GM18867 (cell line): ENCODE results near the gene OTOG.

Experiments
- ATAC-seq: cut with Tn5 transposase; IDR thresholded peaks from one replicate; pipeline ENCODE4 v1.9.1; 2021; ENCODE audit warnings: mild to moderate bottlenecking, moderate library complexity; ENCODE audit not compliant: unreplicated experiment

The OTOG gene

DNA sequence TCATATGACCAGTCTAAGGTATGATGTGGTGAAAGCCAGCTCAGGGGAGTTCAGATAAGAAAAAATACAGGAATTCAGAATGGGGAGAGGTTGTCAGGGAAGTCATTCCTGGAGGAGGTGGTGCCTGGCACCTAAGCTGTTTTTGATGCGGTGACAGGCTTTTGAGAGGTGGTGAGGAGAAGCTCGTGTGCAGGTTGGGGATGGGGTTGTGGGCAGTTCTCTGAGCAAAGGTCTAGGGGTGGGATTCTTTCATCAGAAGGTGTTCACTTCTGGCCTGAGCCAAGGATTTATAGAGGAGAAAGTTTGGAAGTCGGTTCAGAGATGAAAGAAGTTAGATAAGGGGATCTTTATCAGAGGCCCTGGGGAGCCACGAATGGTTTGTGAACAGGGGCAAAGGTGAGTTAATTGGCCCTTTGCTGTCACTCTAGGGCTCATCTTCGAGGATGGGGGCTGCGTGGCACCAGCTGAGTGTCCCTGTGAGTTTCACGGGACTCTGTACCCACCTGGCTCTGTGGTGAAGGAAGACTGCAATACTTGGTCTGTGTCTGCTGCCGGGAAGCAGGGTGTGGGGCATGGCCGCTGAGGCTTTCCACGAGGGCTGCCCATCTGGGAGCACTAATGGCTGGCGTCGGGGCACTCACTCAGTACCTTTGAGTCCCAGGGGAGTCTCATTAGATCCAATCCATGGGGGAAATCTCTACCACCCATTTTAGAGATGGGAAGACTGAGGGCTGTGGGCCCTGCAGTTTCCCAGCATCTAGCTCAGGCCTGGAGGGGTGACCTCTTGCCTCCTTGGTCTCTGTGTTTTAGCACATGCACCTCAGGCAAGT is 13.4 kb downstream of the OTOG start:
- ATAC-seq, result no peak

DNA sequence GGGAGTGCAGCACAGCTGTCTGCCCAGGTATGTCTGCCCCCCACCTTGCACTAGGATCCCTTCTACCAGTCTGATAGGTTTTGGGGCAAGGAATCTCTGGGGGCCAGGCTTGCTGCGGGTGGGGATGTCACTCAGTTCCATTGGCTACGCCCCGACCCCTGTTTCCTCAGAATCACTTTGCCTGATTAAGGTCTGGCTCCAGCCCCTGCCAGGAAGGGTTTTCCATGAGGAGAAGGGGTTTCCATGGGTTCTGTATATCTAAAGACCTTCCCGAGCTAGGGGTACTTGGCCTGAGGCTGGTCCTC is 14.0 kb downstream of the OTOG start:
- no peak for ATAC-seq

DNA sequence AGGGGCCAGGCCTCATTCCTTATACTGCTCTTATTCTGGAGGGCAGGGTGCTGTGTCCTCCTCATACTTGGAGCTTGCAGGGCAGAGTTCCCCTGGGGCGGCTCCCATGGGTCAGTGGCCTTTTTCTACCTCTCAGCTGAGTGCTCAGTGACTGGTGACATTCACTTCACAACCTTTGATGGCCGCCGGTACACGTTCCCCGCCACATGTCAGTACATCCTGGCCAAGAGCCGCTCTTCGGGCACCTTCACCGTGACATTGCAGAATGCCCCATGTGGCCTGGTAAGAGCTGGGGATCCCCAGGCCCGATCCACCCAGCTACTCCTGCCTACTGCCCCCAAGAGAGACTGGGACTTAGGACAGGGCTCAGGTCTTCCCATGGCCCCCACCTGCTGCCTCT is 14.5 kb downstream of the OTOG start:
- ATAC-seq, result no peak

DNA sequence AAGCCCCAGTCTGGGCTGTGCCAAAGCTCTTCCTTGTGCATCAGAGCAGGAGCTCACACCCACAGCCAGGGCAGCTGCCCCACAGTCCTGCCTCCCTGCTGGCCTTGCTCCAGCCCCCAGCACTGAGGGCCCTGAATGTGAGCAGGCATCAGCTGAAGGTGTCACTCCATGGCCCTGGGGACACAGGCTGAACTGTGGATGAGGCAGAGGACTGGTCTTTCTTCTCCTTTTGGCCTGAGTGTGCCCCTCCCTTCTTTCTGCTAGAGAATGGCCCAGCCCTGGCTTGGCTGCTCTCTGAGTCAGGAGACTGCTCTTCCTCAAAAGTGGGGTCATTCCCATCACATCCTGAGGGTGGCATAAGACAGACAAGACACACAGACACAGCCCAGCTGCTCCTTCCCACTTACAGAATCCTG is 16.2 kb downstream of the OTOG start:
- no peak for ATAC-seq

DNA sequence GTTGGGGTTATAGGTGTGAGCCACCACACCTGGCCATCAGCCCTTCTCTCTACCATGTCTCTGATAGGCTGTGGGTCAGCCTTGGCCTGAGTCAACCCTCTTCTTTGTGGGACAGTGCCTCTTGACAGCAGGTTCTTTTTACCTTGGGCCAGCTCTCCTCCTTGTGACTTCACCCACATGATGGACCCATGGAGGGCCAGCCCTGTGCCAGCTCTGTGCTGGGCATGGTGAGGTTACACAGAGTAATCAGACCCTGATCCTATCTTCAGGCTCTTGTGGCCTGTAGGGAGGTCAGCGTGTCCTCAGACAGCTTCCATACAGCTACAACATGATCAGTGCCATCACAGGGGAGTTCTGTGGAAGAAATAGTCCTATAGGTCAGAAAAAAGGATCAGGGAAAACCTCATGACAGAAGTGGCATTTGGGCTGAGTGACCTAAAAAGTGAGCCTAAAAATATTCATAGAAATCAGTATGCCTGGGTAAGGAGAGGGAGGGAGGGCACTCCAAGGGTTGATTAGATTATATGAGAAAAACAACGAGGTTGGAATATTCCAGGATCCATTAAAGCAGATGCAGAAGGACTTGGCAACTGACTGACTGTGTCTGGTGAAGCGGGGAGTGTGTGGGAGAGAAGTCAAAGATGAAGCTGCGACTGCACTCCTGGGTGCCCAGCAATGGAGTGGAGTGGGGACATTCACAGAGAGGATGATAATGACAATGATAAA is 17.1 kb downstream of the OTOG start:
- no peak for ATAC-seq

DNA sequence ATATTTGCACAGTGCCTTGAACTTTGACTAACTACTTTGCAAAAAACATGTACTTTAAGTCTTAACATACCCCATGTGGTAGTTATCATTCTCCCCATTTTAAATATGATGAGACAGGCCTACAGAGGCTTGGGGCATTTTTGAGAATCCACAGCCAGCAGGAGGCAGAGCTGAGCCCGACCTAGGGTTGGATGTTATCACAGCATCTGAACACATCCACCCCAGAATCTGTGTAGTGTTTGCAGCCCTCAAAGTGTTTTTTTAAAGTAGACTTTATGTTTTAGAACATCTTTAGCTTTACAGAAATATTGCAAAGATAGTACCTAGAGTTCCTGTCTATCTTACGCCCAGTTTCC is 17.6 kb downstream of the OTOG start:
- ATAC-seq, result no peak

DNA sequence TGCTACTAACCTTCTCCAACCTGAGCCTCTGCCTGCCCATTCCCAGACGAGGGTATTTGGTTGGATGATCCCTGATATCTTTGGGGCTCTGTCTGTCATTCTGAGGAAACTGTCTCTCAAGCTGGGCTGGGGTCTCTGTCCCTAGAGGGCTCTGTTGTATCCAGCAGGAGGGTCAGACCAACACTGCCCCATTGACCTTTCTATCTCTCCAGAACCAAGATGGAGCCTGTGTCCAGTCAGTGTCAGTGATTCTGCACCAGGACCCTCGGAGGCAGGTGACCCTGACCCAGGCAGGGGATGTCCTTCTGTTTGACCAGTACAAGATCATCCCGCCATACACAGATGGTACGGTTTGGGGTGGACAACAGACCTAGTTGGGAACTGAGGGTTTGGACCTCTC is 21.9 kb downstream of the OTOG start:
- ATAC-seq, result no peak

DNA sequence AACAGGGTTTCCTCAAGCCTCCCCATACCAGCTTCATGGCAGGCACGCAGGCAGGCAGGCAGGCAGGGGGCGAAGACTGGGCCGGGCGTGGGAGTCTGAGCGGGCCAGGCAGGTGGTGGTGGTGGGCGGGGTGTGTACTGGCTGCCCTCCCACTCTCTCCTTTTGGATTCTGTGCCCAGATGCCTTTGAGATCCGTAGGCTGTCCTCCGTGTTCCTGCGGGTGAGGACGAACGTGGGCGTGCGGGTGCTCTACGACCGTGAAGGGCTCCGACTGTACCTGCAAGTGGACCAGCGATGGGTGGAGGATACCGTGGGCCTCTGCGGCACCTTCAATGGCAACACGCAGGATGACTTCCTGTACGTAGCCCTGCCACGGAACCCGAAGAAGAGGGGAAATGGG is 23.0 kb downstream of the OTOG start:
- no peak for ATAC-seq

DNA sequence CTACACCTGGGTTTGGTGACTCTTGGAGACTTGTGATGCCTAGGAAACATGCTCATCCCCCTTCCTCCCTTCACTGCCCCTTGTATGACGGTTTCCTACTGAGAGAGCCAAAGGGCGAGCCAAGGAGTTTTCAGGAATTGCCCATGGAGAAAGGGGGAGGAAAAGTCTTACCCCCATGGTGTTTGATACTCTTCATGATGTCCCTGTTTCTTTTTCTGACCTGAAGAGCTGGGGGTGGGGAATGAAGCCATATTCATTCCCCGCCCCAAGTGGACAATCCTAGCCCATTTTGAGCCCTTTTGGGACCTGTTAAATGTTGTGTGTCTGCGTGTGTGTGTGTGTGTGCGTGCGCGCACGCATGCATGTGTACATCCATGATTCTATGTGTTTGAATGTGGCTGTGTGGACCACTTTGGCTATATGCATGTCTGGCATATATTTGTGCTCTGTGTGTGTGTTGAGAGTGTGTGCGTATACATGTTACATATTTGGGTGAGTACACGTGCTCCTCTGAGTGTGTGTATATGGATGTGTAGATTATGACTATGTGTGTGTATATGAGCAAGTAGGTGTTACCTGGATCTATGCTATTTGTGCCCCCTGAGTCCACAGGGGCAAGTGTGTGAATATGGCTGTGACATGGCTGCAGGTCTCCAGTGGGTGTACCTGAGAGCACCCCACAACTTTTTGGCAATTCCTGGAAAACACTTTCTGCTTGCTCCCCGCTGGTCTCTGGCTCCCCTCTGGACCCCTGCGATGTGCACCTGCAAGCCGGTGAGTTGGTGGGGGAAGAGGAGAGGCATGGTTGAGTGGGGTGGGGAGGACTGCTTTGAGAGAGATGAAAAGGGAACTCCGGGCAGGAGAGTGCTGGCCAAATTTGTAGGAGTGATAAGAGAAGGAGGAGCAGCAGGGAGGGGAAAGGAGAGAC is 24.6 kb downstream of the OTOG start:
- no peak for ATAC-seq

DNA sequence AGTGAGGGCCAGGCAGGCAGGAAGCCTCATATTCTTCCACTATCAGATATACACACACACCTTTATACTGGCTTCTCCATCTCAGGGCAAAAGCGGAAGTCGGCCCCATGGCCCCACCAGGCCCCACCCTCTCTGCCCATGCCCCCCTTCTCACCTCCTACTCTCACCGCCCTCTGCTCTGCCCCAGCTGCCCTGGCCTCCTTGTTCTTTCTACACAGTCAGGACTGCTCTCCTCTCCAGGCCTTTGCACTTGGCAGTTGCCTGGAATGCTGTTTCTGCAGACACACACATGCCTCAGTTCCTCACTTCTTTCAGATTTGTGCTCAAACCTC is 25.3 kb downstream of the OTOG start:
- ATAC-seq, result no peak

DNA sequence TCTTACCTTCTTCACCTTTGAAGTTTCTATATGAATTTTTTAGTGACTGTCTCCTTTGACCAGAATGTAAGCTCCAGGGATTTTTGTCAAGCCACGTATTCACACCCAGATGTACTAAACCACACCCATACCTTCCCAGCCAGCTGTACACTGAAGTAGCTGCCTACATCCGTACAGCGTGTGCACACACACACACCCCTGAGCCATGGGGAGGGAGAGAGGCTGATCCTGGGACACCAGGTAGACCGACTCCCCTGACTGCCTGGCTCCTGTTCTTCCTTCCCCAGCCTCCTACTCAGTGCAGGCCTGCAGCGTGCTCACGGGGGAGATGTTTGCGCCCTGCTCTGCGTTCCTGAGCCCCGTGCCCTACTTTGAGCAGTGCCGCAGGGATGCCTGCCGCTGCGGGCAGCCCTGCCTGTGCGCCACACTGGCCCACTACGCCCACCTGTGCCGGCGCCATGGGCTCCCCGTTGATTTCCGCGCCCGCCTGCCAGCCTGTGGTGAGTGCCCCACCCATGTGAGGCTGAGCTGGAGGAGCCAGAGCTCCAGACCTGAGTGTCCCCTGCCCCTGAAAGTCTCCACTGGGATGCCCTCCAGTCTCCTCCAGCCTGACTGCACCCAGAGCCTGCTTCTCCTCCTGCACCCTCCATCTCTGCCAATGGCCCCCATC is 25.9 kb downstream of the OTOG start:
- ATAC-seq, result no peak

DNA sequence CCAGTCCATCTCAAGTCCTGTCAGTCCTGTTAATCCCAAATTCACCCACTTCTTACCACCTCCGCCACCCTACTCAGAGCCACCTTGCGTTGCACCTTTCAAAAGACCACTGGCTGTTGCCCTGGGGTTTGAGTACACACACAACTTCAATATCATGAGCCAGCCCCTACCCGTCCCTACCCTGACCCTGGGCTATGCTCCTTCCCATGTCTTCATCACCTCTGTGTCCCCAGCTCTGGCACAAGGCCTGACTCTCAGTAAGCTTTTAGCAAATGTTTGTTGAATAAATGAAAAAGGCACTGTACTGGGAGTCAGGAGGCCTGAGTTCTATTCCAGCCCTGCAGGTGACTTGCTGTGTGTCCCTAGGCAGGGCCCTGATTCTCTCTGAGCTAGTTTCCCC is 26.5 kb downstream of the OTOG start:
- ATAC-seq, result no peak

DNA sequence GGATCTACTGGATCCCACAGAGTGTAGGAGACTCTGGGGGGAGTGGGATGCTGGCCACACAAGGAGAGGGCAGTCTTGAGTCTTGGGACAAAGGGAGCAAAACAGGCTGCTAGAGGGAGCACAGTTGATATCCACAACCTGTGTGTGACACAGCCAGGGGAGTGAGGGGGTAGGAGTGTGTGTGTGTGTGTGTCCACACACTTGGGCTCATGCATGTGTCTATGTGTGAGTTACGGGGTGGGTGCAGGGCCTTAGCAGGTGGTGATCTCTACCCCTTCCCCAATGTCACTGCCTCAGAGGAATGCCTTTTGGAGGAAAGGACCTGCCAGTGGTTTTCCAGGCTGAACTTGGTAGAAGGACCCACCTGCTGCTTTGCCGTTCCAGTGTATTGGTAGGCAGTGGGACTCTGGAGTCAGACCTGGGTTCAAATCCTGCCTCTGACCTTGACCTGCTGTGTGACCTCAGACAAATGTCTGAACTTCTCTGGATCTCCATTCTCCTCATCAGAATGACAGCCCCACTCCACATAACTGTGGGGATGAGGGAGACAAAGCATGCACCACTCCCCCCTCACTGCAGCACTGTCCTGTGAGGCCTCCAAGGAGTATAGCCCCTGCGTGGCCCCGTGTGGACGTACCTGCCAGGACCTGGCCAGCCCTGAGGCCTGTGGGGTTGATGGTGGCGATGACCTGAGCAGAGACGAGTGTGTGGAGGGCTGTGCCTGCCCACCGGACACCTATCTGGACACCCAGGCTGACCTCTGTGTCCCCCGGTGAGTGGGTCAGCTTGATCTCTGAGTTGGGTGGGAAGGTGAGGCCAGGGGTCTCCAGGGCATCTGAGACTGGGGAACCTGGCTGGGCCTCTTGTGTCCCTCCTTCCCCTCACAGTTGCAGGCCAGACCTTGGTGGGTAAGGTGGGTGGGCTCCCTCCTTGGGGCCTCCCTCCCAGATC is 27.4 kb downstream of the OTOG start:
- no peak for ATAC-seq

DNA sequence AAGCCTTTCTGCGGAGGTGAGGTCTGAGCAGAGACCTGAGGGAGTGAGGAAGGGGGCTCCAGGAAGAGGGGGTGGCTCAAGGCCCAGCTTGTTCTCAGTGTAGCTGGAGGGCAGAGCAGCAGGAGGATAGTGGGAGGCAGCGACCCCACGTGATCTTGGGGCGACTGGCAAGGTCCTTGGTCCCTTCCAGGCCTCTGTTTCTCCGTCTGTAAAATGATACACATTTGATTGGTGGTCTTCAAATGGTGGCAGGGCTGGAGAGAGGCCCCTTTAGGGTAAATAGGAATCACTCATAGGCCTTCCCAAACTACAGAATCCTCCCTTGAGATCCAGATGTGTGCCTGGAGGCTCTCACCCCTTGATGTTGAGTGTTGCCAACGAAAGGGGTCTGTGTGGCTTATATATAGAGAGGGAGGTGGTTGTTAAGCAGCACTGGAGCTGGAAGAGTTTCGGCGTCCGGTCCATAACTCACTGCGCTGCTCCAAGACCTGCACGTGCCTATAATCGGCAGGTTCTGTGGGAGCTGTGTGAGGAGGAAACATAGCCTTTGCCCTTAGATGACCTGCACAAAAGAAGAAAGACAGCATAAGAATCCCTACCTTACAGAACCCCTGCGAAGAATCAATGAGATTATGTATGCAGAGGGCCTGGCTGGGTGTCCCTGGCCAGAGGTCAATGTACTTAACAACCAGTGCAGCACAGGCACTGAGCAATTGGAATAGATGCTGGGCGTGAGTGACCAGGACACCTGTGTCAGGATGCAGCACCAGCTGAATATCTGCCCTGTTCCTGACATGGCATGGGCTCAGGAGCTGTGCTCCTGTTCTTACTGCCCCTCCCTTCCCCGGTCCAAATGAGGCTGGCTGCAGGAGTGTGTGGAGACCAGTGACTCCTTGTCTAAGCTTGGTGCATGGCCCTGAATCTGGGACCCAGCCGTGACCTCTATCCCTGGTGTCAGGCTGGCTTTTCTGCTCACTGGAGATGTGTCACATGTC is 28.7 kb downstream of the OTOG start:
- ATAC-seq, result no peak

DNA sequence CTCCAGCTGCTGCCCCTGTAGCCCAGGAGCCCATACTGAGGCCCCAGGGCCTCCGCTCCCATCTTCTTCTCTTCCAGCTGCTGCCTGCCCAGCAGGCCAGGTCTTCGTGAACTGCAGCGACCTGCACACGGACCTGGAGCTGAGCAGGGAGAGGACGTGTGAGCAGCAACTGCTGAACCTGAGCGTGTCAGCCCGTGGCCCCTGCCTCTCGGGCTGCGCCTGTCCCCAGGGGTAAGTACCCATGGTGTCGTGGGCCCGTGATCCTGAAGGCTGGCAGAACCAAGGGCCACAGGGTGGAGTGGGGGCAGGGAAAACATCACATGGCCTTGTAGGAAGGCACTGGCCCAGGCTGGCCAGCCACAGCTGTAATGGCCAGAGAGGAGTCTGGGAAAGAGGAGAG is 31.2 kb downstream of the OTOG start:
- ATAC-seq, result no peak

DNA sequence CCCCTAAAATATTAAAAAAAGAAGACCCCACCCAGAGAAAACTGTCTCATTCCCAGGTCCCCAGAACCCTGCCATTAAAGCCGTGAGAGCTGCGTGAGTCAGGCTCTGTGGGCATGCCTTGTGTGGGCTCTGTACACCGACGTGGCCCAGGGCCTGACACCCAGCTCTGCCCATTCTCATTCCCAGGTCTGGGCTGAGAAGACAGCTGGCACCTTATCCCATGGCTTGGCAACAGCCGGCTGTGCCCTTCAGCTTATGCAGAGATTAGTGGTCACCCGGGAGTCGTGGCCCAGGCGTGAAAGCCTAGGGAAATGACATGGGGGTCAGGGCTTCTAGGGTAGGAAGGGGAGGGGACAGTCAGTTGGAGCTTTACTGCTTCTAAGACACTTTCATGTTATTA is 31.9 kb downstream of the OTOG start:
- no peak for ATAC-seq

DNA sequence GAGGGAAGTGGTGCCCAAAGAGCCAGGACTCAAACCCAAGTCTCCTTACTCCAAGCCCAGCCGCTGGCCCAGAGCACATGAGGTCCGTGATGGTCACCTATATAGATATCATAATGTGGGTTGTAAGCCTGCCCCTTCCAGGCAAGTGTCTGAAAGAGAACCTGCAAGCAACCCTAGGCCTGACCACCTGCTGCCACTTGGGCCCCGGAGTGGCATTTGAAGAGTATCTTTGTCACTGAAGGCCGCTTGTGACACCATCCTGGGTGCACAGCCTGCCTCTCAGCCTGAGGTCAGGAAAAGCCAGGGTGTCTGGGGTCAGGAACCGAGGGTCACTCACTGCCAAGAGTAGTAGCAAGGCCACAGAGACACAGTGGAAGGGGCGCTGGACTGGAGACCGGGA is 32.4 kb downstream of the OTOG start:
- ATAC-seq, result no peak

DNA sequence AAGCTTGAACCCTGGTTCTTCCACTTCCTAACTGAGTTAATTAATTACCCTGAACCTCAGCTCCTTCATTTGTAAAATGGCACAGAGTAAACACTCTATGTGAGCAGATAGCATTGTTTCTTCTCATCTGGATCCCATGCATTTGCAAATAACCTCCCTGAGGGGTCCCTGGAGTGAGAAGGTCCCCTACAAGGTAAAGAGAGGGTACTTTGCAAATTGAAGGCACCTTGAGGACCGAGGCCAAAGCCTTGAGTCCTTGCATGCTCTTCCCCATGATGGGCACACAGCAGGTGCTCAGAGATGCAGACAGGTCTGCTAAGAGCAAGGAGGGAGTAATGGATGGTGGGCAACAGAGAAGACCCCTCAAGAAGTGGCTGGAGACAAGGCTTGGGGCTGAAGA is 33.2 kb downstream of the OTOG start:
- no peak for ATAC-seq
